HepG2 (cell line): ENCODE measurements around the gene PRKCE. TPM values are rescaled to one million over a fixed set of nuclear protein-coding genes. Genes with fewer than 3 reads are reported as not detected.

Experiments
- ARID5B ChIP-seq: IDR thresholded peaks from 2 replicates; pipeline ENCODE4 v1.4.0; 2020; ENCODE audit warnings: mild to moderate bottlenecking, missing genetic modification reagents
- HMG20A ChIP-seq: IDR thresholded peaks from 2 replicates; pipeline ENCODE4 v1.6.1; 2016; ENCODE audit warnings: borderline replicate concordance
- MIER3 ChIP-seq: IDR thresholded peaks from 2 replicates; pipeline ENCODE4 v1.6.1; 2016; ENCODE audit warnings: missing compliant biosample characterization, borderline replicate concordance
- MXD4 ChIP-seq: IDR thresholded peaks from 2 replicates; pipeline ENCODE4 v1.6.1; 2016; ENCODE audit warnings: mild to moderate bottlenecking, missing biosample characterization, missing genetic modification reagents
- SMAD3 ChIP-seq: sonication (generic); formaldehyde crosslinking; IDR thresholded peaks from 2 replicates; pipeline ENCODE4 v1.4.0; 2020; ENCODE audit warnings: missing genetic modification reagents
- SP140L ChIP-seq: sonication (generic); formaldehyde crosslinking; IDR thresholded peaks from 2 replicates; pipeline ENCODE4 v1.4.0; 2020; ENCODE audit warnings: missing genetic modification reagents, borderline replicate concordance
- TBX2 ChIP-seq: sonication (generic); formaldehyde crosslinking; IDR thresholded peaks from 2 replicates; pipeline ENCODE4 v1.5.0; 2020; ENCODE audit warnings: missing genetic modification reagents, mild to moderate bottlenecking, borderline replicate concordance
- TEAD3 ChIP-seq: optimal IDR thresholded peaks from 2 replicates; pipeline ENCODE3; 2016; ENCODE audit warnings: borderline replicate concordance
- ZBTB33 ChIP-seq: sonication (generic); formaldehyde crosslinking; IDR thresholded peaks from 2 replicates; pipeline ENCODE4 v1.4.0; 2020; ENCODE audit warnings: missing genetic modification reagents
- ZFX ChIP-seq: sonication (generic); formaldehyde crosslinking; IDR thresholded peaks from 2 replicates; pipeline ENCODE4 v1.4.0; 2020; ENCODE audit warnings: mild to moderate bottlenecking, low read depth, missing genetic modification reagents, moderate library complexity
- ZNF598 ChIP-seq: sonication (generic); formaldehyde crosslinking; IDR thresholded peaks from 2 replicates; pipeline ENCODE4 v1.5.1; 2020; ENCODE audit warnings: mild to moderate bottlenecking, missing genetic modification reagents, borderline replicate concordance
- ZNF792 ChIP-seq: IDR thresholded peaks from 2 replicates; pipeline ENCODE4 v1.6.1; 2016
- polyA plus RNA-seq, 8 experiments: library from polyadenylated mRNA; depleted of rRNA in 3 of 8; stranded (reverse) in 7 of 8; unstranded in 1 of 8; fragments of >200 nt; fragmentation: Illumina TruSeq in 4 of 8; extraction: Trizol in 4 of 8; gene quantifications; 2 replicates each; pipeline versions ENCODE4 v1.2.1 to v1.2.3, GENCODE V29; 2011 to 2016; ENCODE audit warnings: low read depth in 4 of 8, missing spikeins in 1 of 8, mixed read lengths in 1 of 8; ENCODE audit not compliant: insufficient read depth in 1 of 8
- total RNA-seq, 5 experiments: library from RNA; depleted of rRNA; stranded (reverse); fragments of >200 nt; fragmentation: Illumina TruSeq; extraction: Trizol; gene quantifications; 2 replicates each; pipeline ENCODE4 v1.2.3, GENCODE V29; 2016; ENCODE audit warnings: low read depth in 1 of 5
- TF ChIP-seq, protein P1 (sequence below): sonication (generic); formaldehyde crosslinking; IDR thresholded peaks from 2 replicates; pipeline ENCODE4 v1.9.0; 2022; ENCODE audit warnings: low read depth, missing genetic modification reagents
- TF ChIP-seq, protein P2 (sequence below): sonication (generic); formaldehyde crosslinking; IDR thresholded peaks from 2 replicates; pipeline ENCODE4 v1.5.1; 2020; ENCODE audit warnings: missing genetic modification reagents, mild to moderate bottlenecking, borderline replicate concordance
- TF ChIP-seq, protein P3 (sequence below), 2 experiments: sonication (generic) in 1 of 2; formaldehyde crosslinking in 1 of 2; IDR thresholded peaks; 2 replicates each; pipeline versions ENCODE4 v1.4.0 to v1.6.1; 2018 to 2020; ENCODE audit warnings: missing genetic modification reagents in 2 of 2, borderline replicate concordance in 1 of 2, low read depth in 1 of 2, mild to moderate bottlenecking in 1 of 2, missing biosample characterization in 1 of 2

PRKCE gene
- total and polyA plus RNA-seq, 2 of the 13 experiments (the other 11 are each of a cell fraction or from before 2014, with no cell fraction given), result 1.0 to 3.9 TPM

GRCh38 chr2:45935791-45936622, 284.5 kb downstream of the PRKCE start (continued):
- peak; percentile 61; the same call in 1 of the 2 replicates for TF ChIP-seq ARID5B (CRISPR knock-in tag)
- peak; percentile 53; the same call in 1 of the 2 replicates for TF ChIP-seq HMG20A
- TF ChIP-seq MXD4 (CRISPR knock-in tag), result 0 out of 2 replicates have a peak, but pooled peaks have one; percentile 49
- TF ChIP-seq, protein P1, sequence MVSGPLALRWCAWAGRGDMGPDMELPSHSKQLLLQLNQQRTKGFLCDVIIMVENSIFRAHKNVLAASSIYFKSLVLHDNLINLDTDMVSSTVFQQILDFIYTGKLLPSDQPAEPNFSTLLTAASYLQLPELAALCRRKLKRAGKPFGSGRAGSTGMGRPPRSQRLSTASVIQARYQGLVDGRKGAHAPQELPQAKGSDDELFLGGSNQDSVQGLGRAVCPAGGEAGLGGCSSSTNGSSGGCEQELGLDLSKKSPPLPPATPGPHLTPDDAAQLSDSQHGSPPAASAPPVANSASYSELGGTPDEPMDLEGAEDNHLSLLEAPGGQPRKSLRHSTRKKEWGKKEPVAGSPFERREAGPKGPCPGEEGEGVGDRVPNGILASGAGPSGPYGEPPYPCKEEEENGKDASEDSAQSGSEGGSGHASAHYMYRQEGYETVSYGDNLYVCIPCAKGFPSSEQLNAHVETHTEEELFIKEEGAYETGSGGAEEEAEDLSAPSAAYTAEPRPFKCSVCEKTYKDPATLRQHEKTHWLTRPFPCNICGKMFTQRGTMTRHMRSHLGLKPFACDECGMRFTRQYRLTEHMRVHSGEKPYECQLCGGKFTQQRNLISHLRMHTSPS (CRISPR knock-in tag), result 0 out of 2 replicates have a peak, but pooled peaks have one; percentile 17
- TF ChIP-seq ZFX, result peak; percentile 37; the same call in 1 of the 2 replicates
- peak; percentile 56; the same call in 1 of the 2 replicates for TF ChIP-seq SMAD3 (CRISPR knock-in tag)
- TF ChIP-seq ZNF792 (CRISPR knock-in tag), result 0 out of 2 replicates have a peak, but pooled peaks have one; percentile 18
- TF ChIP-seq TEAD3 (CRISPR knock-in tag), result peak; percentile 43
- TF ChIP-seq SP140L (CRISPR knock-in tag), result 0 out of 2 replicates have a peak, but pooled peaks have one; percentile 31
- TF ChIP-seq, protein P2, sequence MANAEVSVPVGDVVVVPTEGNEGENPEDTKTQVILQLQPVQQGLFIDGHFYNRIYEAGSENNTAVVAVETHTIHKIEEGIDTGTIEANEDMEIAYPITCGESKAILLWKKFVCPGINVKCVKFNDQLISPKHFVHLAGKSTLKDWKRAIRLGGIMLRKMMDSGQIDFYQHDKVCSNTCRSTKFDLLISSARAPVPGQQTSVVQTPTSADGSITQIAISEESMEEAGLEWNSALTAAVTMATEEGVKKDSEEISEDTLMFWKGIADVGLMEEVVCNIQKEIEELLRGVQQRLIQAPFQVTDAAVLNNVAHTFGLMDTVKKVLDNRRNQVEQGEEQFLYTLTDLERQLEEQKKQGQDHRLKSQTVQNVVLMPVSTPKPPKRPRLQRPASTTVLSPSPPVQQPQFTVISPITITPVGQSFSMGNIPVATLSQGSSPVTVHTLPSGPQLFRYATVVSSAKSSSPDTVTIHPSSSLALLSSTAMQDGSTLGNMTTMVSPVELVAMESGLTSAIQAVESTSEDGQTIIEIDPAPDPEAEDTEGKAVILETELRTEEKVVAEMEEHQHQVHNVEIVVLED (CRISPR knock-in tag), result 0 out of 2 replicates have a peak, but pooled peaks have one; percentile 21
- peak; percentile 39; the same call in 1 of the 2 replicates for TF ChIP-seq ZBTB33
- peak; percentile 24; the same call in 1 of the 2 replicates for TF ChIP-seq TBX2
- TF ChIP-seq ZNF598 (CRISPR knock-in tag), result 0 out of 2 replicates have a peak, but pooled peaks have one; percentile 65
- TF ChIP-seq, protein P3, sequence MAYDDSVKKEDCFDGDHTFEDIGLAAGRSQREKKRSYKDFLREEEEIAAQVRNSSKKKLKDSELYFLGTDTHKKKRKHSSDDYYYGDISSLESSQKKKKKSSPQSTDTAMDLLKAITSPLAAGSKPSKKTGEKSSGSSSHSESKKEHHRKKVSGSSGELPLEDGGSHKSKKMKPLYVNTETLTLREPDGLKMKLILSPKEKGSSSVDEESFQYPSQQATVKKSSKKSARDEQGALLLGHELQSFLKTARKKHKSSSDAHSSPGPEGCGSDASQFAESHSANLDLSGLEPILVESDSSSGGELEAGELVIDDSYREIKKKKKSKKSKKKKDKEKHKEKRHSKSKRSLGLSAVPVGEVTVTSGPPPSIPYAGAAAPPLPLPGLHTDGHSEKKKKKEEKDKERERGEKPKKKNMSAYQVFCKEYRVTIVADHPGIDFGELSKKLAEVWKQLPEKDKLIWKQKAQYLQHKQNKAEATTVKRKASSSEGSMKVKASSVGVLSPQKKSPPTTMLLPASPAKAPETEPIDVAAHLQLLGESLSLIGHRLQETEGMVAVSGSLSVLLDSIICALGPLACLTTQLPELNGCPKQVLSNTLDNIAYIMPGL (CRISPR knock-in tag; IDR thresholded peaks at IDR 0.05; ENCODE audit: borderline replicate concordance in 1 of 2, low read depth in 1 of 2), result 0 out of 4 replicates have a peak, but pooled peaks of 1 of the 2 experiments have one; percentile 39
- 0 out of 2 replicates have a peak, but pooled peaks have one; percentile 56 for TF ChIP-seq MIER3
